GM23338 (cell line): ENCODE results near the gene ZNF805.

Experiments used
- CTCF ChIP-seq, 2 experiments: fragments of 200-600 bp in 1 of 2; sonication (generic) in 1 of 2; conservative IDR thresholded peaks; 2 replicates each; pipeline versions ENCODE4 v1.5.1 to v1.6.1; 2016 to 2017; ENCODE audit warnings: antibody characterized with exemption in 2 of 2, low read depth in 2 of 2, mild to moderate bottlenecking in 2 of 2, moderate library complexity in 1 of 2
- ZNF331 ChIP-seq: fragments of 250-450 bp; sonication (Bioruptor Pico); IDR thresholded peaks from 2 replicates; pipeline ENCODE4 v1.5.0; 2020; ENCODE audit warnings: low read depth, mild to moderate bottlenecking, moderate library complexity

- no peak for TF ChIP-seq ZNF331
- peak; percentile 19 to 44; a peak in 2 of 4 replicates for TF ChIP-seq CTCF (conservative IDR thresholded peaks at IDR 0.05; ENCODE audit: low read depth in 2 of 2)
Observed at GRCh38 chr19:57279418-57280164, 39.2 kb downstream of the ZNF805 start.
